Fibroblast of lung (primary cell): ENCODE measurements around the gene UMAD1. TPM values are rescaled to one million over a fixed set of nuclear protein-coding genes. Genes with fewer than 3 reads are reported as not detected.

Experiments
- DNase-seq, 2 donors: peaks; one replicate each; pipeline versions ENCODE4 v3.0.0 to v3.0.0-alpha.2; 2010; ENCODE audit warnings: low read depth in 2 of 2
- H2AFZ ChIP-seq: 2 replicates; pipeline ENCODE4 v1.5.1; 2012; ENCODE audit warnings: low read length, control low read depth, inconsistent platforms
- H3K27ac ChIP-seq: 2 replicates; pipeline ENCODE4 v1.5.1; 2011; ENCODE audit warnings: low read length, control low read depth; ENCODE audit not compliant: insufficient read depth
- H3K27me3 ChIP-seq: 2 replicates; pipeline ENCODE4 v1.5.1; 2011; ENCODE audit warnings: mild to moderate bottlenecking, low read length; ENCODE audit not compliant: control insufficient read depth, insufficient read depth
- H3K36me3 ChIP-seq: 2 replicates; pipeline ENCODE4 v1.5.1; 2011; ENCODE audit warnings: low read length; ENCODE audit not compliant: control insufficient read depth, insufficient read depth
- H3K4me1 ChIP-seq: 2 replicates; pipeline ENCODE4 v1.5.1; 2011; ENCODE audit warnings: low read length; ENCODE audit not compliant: control insufficient read depth, insufficient read depth; ENCODE audit errors: extremely low read depth
- H3K4me2 ChIP-seq: 2 replicates; pipeline ENCODE4 v1.5.1; 2011; ENCODE audit warnings: low read length, control low read depth; ENCODE audit not compliant: insufficient read depth; ENCODE audit errors: extremely low read depth
- H3K4me3 ChIP-seq, 4 experiments: fragments of 200-600 bp in 1 of 4; sonication (generic) in 1 of 4; replicated peaks in 1 of 4; 2 replicates each; pipeline ENCODE4 v1.5.1; 2011 to 2016; ENCODE audit warnings: low read length in 4 of 4, low read depth in 3 of 4, mild to moderate bottlenecking in 3 of 4, control low read depth in 2 of 4, inconsistent platforms in 1 of 4, mixed read lengths in 1 of 4; ENCODE audit not compliant: insufficient read depth in 1 of 4; ENCODE audit errors: control extremely low read depth in 1 of 4
- H3K79me2 ChIP-seq: 2 replicates; pipeline ENCODE4 v1.5.1; 2012; ENCODE audit warnings: mild to moderate bottlenecking, low read length, inconsistent platforms; ENCODE audit not compliant: control insufficient read depth, insufficient read depth
- H3K9ac ChIP-seq: 2 replicates; pipeline ENCODE4 v1.5.1; 2011; ENCODE audit warnings: mild to moderate bottlenecking, low read length, control low read depth; ENCODE audit not compliant: insufficient read depth
- H3K9me3 ChIP-seq: 2 replicates; pipeline ENCODE4 v1.5.1; 2012; ENCODE audit warnings: low read depth, low read length; ENCODE audit not compliant: control insufficient read depth, insufficient read depth
- H4K20me1 ChIP-seq: 2 replicates; pipeline ENCODE4 v1.5.1; 2011; ENCODE audit warnings: low read length; ENCODE audit not compliant: control insufficient read depth, insufficient read depth; ENCODE audit errors: extremely low read depth
- EZH2 ChIP-seq: IDR thresholded peaks from 2 replicates; pipeline ENCODE4 v1.5.1; 2012; ENCODE audit warnings: low read length, control low read depth, mild to moderate bottlenecking; ENCODE audit errors: missing control alignments
- polyA plus RNA-seq, 2 donors: library from polyadenylated mRNA; depleted of rRNA in 1 of 2; stranded (reverse) in 1 of 2; unstranded in 1 of 2; fragments of >200 nt; gene quantifications; 2 replicates each; pipeline ENCODE4 v1.2.1, GENCODE V29; 2011 to 2012; ENCODE audit warnings: missing spikeins in 1 of 2
- total RNA-seq: library from RNA; depleted of rRNA; stranded (reverse); fragments of >200 nt; gene quantifications from 2 replicates; pipeline ENCODE4 v1.2.1, GENCODE V29; 2014
- TF ChIP-seq, protein P1 (sequence below), 2 donors: IDR thresholded peaks in 1 of 2; conservative IDR thresholded peaks in 1 of 2; 1 replicate in 1 of 2; 2 replicates in 1 of 2; pipeline ENCODE4 v1.5.1; 2011 to 2012; ENCODE audit warnings: low read length in 2 of 2, control low read depth in 1 of 2, inconsistent platforms in 1 of 2, low read depth in 1 of 2, mild to moderate bottlenecking in 1 of 2

UMAD1 gene
- total and polyA plus RNA-seq, 2 donors (not counting 1 experiment from before 2014, with no cell fraction given): 12.4 to 19.8 TPM

- H3K4me2 ChIP-seq: no peak overlapping the region
- H3K4me3 ChIP-seq: no peak overlapping the region
- H3K4me1 ChIP-seq: no peaks in the 10 kb centered on the region
- H3K27me3 ChIP-seq: no peaks in the 10 kb centered on the region
- H3K9ac ChIP-seq: no peak overlapping the region
- no peaks in the 10 kb centered on the region for H3K79me2 ChIP-seq
- H2AFZ ChIP-seq: no peak overlapping the region
- no peak for TF ChIP-seq EZH2
- TF ChIP-seq, protein P1, sequence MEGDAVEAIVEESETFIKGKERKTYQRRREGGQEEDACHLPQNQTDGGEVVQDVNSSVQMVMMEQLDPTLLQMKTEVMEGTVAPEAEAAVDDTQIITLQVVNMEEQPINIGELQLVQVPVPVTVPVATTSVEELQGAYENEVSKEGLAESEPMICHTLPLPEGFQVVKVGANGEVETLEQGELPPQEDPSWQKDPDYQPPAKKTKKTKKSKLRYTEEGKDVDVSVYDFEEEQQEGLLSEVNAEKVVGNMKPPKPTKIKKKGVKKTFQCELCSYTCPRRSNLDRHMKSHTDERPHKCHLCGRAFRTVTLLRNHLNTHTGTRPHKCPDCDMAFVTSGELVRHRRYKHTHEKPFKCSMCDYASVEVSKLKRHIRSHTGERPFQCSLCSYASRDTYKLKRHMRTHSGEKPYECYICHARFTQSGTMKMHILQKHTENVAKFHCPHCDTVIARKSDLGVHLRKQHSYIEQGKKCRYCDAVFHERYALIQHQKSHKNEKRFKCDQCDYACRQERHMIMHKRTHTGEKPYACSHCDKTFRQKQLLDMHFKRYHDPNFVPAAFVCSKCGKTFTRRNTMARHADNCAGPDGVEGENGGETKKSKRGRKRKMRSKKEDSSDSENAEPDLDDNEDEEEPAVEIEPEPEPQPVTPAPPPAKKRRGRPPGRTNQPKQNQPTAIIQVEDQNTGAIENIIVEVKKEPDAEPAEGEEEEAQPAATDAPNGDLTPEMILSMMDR (conservative IDR thresholded peaks at IDR 0.05 in 1 of 2, IDR thresholded peaks at IDR 0.05 in 1 of 2; ENCODE audit: low read depth in 1 of 2, low read length in 2 of 2): no peak
- H4K20me1 ChIP-seq: no peaks in the 10 kb centered on the region
- no peaks in the 10 kb centered on the region for H3K9me3 ChIP-seq
- no peak overlapping the region for H3K27ac ChIP-seq
- DNase-seq: no peak
- no peaks in the 10 kb centered on the region for H3K36me3 ChIP-seq
These were observed 152.7 kb downstream of the UMAD1 start for GRCh38 chr7:7793249-7793648.

DNA sequence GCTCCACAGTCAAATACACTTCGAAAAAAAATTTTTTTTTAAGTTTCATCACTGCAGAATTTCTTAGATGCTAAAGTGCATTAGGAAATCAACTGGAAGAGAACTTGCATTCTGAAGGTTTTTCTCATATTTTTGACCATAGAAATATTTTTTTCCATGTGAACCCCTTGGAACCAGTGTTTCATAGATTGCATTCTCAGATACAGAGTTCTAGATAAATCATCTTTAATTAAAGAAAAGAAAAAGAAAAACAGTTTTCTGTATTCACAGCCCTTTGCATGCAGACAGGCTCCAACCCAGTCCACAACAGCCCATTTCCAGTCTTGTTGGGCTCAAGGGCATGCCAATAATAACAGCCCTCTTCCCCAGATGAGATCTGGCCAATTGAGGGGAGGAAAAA is 153.4 kb downstream of the UMAD1 start:
- H3K79me2 ChIP-seq: no peaks in the 10 kb centered on the region
- H3K4me2 ChIP-seq: no peak overlapping the region
- H3K9ac ChIP-seq: no peak overlapping the region
- no peak overlapping the region for H3K27ac ChIP-seq
- H4K20me1 ChIP-seq: no peaks in the 10 kb centered on the region
- no peaks in the 10 kb centered on the region for H3K4me1 ChIP-seq
- H3K9me3 ChIP-seq: no peaks in the 10 kb centered on the region
- TF ChIP-seq, protein P1 (conservative IDR thresholded peaks at IDR 0.05 in 1 of 2, IDR thresholded peaks at IDR 0.05 in 1 of 2; ENCODE audit: low read depth in 1 of 2, low read length in 2 of 2): no peak
- no peak for TF ChIP-seq EZH2
- H3K36me3 ChIP-seq: no peaks in the 10 kb centered on the region
- no peak for DNase-seq
- H2AFZ ChIP-seq: no peak overlapping the region
- H3K4me3 ChIP-seq: no peak overlapping the region
- H3K27me3 ChIP-seq: no peaks in the 10 kb centered on the region

DNA sequence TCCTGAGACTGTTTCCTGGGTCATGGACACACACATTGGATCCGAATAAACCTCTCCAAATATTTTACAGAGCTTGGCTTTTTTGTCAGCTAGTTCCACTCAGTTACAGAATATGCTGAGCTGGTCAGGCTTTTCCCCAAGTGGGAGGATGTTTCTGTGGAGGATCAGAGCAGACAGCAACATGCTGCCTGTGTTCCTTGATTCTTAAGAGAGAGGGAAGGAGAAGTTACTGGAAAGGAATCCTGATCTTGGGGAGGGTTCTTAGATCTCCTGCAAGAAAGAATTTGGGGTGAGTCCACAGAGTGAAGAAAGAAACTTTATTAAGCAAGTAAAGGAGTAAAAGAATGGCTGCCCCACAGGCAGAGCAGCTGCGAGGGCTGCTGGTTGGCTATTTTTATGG is 154.7 kb downstream of the UMAD1 start:
- no peaks in the 10 kb centered on the region for H3K27me3 ChIP-seq
- H3K27ac ChIP-seq: no peak overlapping the region
- no peaks in the 10 kb centered on the region for H4K20me1 ChIP-seq
- TF ChIP-seq, protein P1 (conservative IDR thresholded peaks at IDR 0.05 in 1 of 2, IDR thresholded peaks at IDR 0.05 in 1 of 2; ENCODE audit: low read depth in 1 of 2, low read length in 2 of 2): no peak
- no peak for TF ChIP-seq EZH2
- no peak overlapping the region for H2AFZ ChIP-seq
- no peaks in the 10 kb centered on the region for H3K36me3 ChIP-seq
- DNase-seq: no peak
- no peaks in the 10 kb centered on the region for H3K9me3 ChIP-seq
- no peaks in the 10 kb centered on the region for H3K79me2 ChIP-seq
- no peak overlapping the region for H3K9ac ChIP-seq
- no peak overlapping the region for H3K4me3 ChIP-seq
- no peak overlapping the region for H3K4me2 ChIP-seq
- H3K4me1 ChIP-seq: no peaks in the 10 kb centered on the region
